H9 (cell line): ENCODE measurements around the gene HPCAL1. TPM values are rescaled to one million over a fixed set of nuclear protein-coding genes. Genes with fewer than 3 reads are reported as not detected.

Source experiments
- DNase-seq: peaks from one replicate; pipeline ENCODE4 v3.0.0-alpha.2; 2017
- H2AFZ ChIP-seq: one replicate; pipeline ENCODE4 v1.6.1; 2013; ENCODE audit warnings: mild to moderate bottlenecking, low read length, control low read depth, moderate library complexity
- H2AK5ac ChIP-seq: 2 replicates; pipeline ENCODE4 v1.6.1; 2013; ENCODE audit warnings: low read length, control low read depth, mixed read lengths; ENCODE audit not compliant: insufficient read length
- H2BK120ac ChIP-seq: one replicate; pipeline ENCODE4 v1.6.1; 2013; ENCODE audit warnings: low read depth, mild to moderate bottlenecking, low read length, control low read depth, inconsistent platforms; ENCODE audit not compliant: poor library complexity, severe bottlenecking
- H2BK12ac ChIP-seq: 2 replicates; pipeline ENCODE4 v1.6.1; 2013; ENCODE audit warnings: low read length, control low read depth, mixed read lengths, low read depth; ENCODE audit not compliant: insufficient read length
- H2BK15ac ChIP-seq: 2 replicates; pipeline ENCODE4 v1.6.1; 2013; ENCODE audit warnings: low read depth, low read length, control low read depth
- H2BK20ac ChIP-seq: one replicate; pipeline ENCODE4 v1.6.1; 2013; ENCODE audit warnings: low read depth, mild to moderate bottlenecking, low read length, control low read depth, inconsistent platforms; ENCODE audit not compliant: poor library complexity, severe bottlenecking
- H2BK5ac ChIP-seq: 2 replicates; pipeline ENCODE4 v1.6.1; 2013; ENCODE audit warnings: low read length, control low read depth, mixed read lengths; ENCODE audit not compliant: insufficient read length
- H3K14ac ChIP-seq: 2 replicates; pipeline ENCODE4 v1.6.1; 2013; ENCODE audit warnings: low read length, control low read depth; ENCODE audit not compliant: insufficient read depth
- H3K18ac ChIP-seq: 2 replicates; pipeline ENCODE4 v1.6.1; 2013; ENCODE audit warnings: low read depth, mild to moderate bottlenecking, mixed read lengths, low read length, control low read depth; ENCODE audit not compliant: insufficient read length
- H3K23ac ChIP-seq: 2 replicates; pipeline ENCODE4 v1.6.1; 2013; ENCODE audit warnings: low read length, control low read depth, mixed read lengths, low read depth; ENCODE audit not compliant: insufficient read length
- H3K23me2 ChIP-seq: 2 replicates; pipeline ENCODE4 v1.6.1; 2013; ENCODE audit warnings: low read depth, mild to moderate bottlenecking, mixed read lengths, low read length, control low read depth; ENCODE audit not compliant: insufficient read length, poor library complexity, severe bottlenecking
- H3K27ac ChIP-seq: 2 replicates; pipeline ENCODE4 v1.5.1; 2013; ENCODE audit warnings: low read length, control low read depth, mixed read lengths, low read depth; ENCODE audit not compliant: insufficient read length
- H3K27me3 ChIP-seq: 2 replicates; pipeline ENCODE4 v1.6.1; 2013; ENCODE audit warnings: low read length, control low read depth, inconsistent platforms; ENCODE audit not compliant: insufficient read depth
- H3K4ac ChIP-seq: 2 replicates; pipeline ENCODE4 v1.6.1; 2013; ENCODE audit warnings: low read depth, mild to moderate bottlenecking, control low read depth, inconsistent platforms, low read length, moderate library complexity
- H3K4me1 ChIP-seq: 2 replicates; pipeline ENCODE4 v1.6.1; 2013; ENCODE audit warnings: low read length, control low read depth, inconsistent platforms; ENCODE audit not compliant: insufficient read depth
- H3K4me2 ChIP-seq: 2 replicates; pipeline ENCODE4 v1.6.1; 2013; ENCODE audit warnings: low read length, control low read depth, mixed read lengths; ENCODE audit not compliant: insufficient read length, insufficient read depth
- H3K56ac ChIP-seq: 2 replicates; pipeline ENCODE4 v1.6.1; 2013; ENCODE audit warnings: low read depth, mild to moderate bottlenecking, mixed read lengths, low read length, control low read depth; ENCODE audit not compliant: insufficient read length
- H3K79me1 ChIP-seq: 2 replicates; pipeline ENCODE4 v1.6.1; 2013; ENCODE audit warnings: low read depth, mild to moderate bottlenecking, moderate library complexity, low read length, control low read depth, inconsistent platforms; ENCODE audit not compliant: insufficient read depth, poor library complexity, severe bottlenecking
- H3K79me2 ChIP-seq: 2 replicates; pipeline ENCODE4 v1.6.1; 2013; ENCODE audit warnings: low read length, control low read depth, inconsistent platforms; ENCODE audit not compliant: insufficient read depth
- H3K9ac ChIP-seq: 2 replicates; pipeline ENCODE4 v1.6.1; 2013; ENCODE audit warnings: low read length, control low read depth, mixed read lengths; ENCODE audit not compliant: insufficient read length; ENCODE audit errors: extremely low read depth
- H3K9me3 ChIP-seq: one replicate; pipeline ENCODE4 v1.6.1; 2013; ENCODE audit warnings: low read depth, low read length, inconsistent platforms; ENCODE audit not compliant: control insufficient read depth
- H3T11ph ChIP-seq: one replicate; pipeline ENCODE4 v1.6.1; 2013; ENCODE audit warnings: mild to moderate bottlenecking, low read length, control low read depth, inconsistent platforms
- H4K20me1 ChIP-seq: one replicate; pipeline ENCODE4 v1.6.1; 2013; ENCODE audit not compliant: control insufficient read depth, insufficient read length, insufficient read depth
- H4K5ac ChIP-seq: 2 replicates; pipeline ENCODE4 v1.6.1; 2013; ENCODE audit warnings: low read depth, mild to moderate bottlenecking, mixed read lengths, low read length, control low read depth; ENCODE audit not compliant: insufficient read length
- H4K8ac ChIP-seq: replicated peaks from 2 replicates; pipeline ENCODE4 v1.6.1; 2013; ENCODE audit warnings: low read length, control low read depth, mixed read lengths, low read depth; ENCODE audit not compliant: insufficient read length
- H4K91ac ChIP-seq: 2 replicates; pipeline ENCODE4 v1.6.1; 2013; ENCODE audit warnings: low read depth, mild to moderate bottlenecking, moderate library complexity, mixed read lengths, low read length, control low read depth; ENCODE audit not compliant: insufficient read length
- H3K27ac Mint-ChIP-seq, 3 experiments: 2 replicates in 2 of 3; 3 replicates in 1 of 3; pipeline ENCODE4 v1.8.0; 2020 to 2021; ENCODE audit warnings: mixed read lengths in 3 of 3, mild to moderate bottlenecking in 1 of 3, moderate library complexity in 1 of 3
- H3K27me3 Mint-ChIP-seq: 2 replicates; pipeline ENCODE4 v1.8.0; 2021; ENCODE audit warnings: low read depth, mild to moderate bottlenecking, moderate library complexity, mixed read lengths
- H3K36me3 Mint-ChIP-seq, 3 experiments: 2 replicates in 2 of 3; 3 replicates in 1 of 3; pipeline ENCODE4 v1.8.0; 2020 to 2021; ENCODE audit warnings: low read depth in 3 of 3, mixed read lengths in 3 of 3; ENCODE audit not compliant: insufficient read depth in 1 of 3
- H3K4me1 Mint-ChIP-seq, 2 experiments: 2 replicates each; pipeline ENCODE4 v1.8.0; 2020; ENCODE audit warnings: mixed read lengths in 2 of 2
- H3K4me3 Mint-ChIP-seq, 2 experiments: 2 replicates in 1 of 2; 3 replicates in 1 of 2; pipeline ENCODE4 v1.8.0; 2020 to 2021; ENCODE audit warnings: mild to moderate bottlenecking in 2 of 2, mixed read lengths in 2 of 2, moderate library complexity in 1 of 2
- H3K9me3 Mint-ChIP-seq, 2 experiments: 2 replicates in 1 of 2; 3 replicates in 1 of 2; pipeline ENCODE4 v1.8.0; 2020; ENCODE audit warnings: mild to moderate bottlenecking in 2 of 2, mixed read lengths in 2 of 2, moderate library complexity in 1 of 2
- WGBS: extraction: QIAGEN DNeasy Blood & Tissue Kit; methylation state at CpG from one replicate; pipeline ENCODE4 v1.1.7; 2013; ENCODE audit warnings: missing lambda C conversion rate, low lambda C conversion rate, mixed read lengths; ENCODE audit not compliant: insufficient read length; ENCODE audit errors: extremely low coverage; 5-methylcytosine and 5-hydroxymethylcytosine counted together
- total RNA-seq: library from RNA; stranded (reverse); gene quantifications from 2 replicates; pipeline ENCODE4 v1.2.1, GENCODE V29; 2021
- TF ChIP-seq, protein P1 (sequence below): fragments of 200-600 bp; sonication (generic); conservative IDR thresholded peaks from 3 replicates; pipeline ENCODE4 v1.8.0; 2021; ENCODE audit warnings: antibody characterized with exemption, mild to moderate bottlenecking

HPCAL1 gene
- total RNA-seq, 1 experiment from 2014 or later, result 4.7 TPM

DNA sequence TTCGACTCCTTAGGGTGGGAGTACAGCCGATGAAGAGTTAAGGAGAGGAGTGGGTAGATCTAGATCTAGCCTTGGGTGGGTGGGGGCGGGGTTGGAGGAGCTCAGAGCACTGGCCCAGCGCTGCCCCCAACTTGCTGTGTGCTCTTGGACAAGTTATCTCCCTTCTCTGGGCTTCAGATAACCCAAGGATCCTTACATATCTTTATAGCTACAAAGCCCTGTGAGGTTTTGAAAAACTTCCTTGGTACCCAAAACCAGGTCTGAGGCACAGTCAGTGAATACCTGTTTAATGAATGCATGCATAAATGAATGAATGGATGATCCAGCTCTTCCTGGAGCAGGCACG, 146.8 kb downstream of the HPCAL1 start:
- no CpG with 5 or more reads among the region's 5 CpGs for WGBS

More for the DNA sequence above, 146.8 kb downstream of the HPCAL1 start:
- Histone ChIP-seq H3K23ac (no peak overlapping the region), H3K4ac (no peak overlapping the region), H4K8ac (no peak overlapping the region), H2BK5ac (no peak overlapping the region), H4K91ac (no peak overlapping the region), H3K18ac (no peak overlapping the region), H3K23me2 (peaks cover 8% of the 10 kb centered on the region), H3K9ac (no peak overlapping the region), H4K20me1 (no peaks in the 10 kb centered on the region), H3K4me1 (no peaks in the 10 kb centered on the region; the same call in 1 of the 2 replicates), H3K27ac (no peak overlapping the region), H2BK20ac (no peak overlapping the region), H4K5ac (no peak overlapping the region), H3K14ac (no peak overlapping the region), H3K79me2 (peaks cover 4% of the 10 kb centered on the region; the same call in 1 of the 2 replicates), H2BK15ac (no peak overlapping the region), H3K27me3 (peaks cover 3% of the 10 kb centered on the region; the same call in 1 of the 2 replicates), H2AK5ac (no peak overlapping the region), H3K9me3 (no peaks in the 10 kb centered on the region), H3K4me2 (peak overlapping the region; percentile 54), H2BK120ac (no peak overlapping the region), H3K79me1 (no peaks in the 10 kb centered on the region), H3K56ac (no peak overlapping the region), H2BK12ac (no peak overlapping the region), H3T11ph (no peak overlapping the region), H2AFZ (no peak overlapping the region)
- Mint-ChIP-seq H3K27me3 (peaks cover 22% of the 10 kb centered on the region), H3K9me3 (no peaks in the 10 kb centered on the region), H3K27ac (no peak overlapping the region), H3K4me3 (peak overlapping the region; percentile 59 to 80), H3K4me1 (peaks cover 18 to 28% of the 10 kb centered on the region in 2 experiments), H3K36me3 (peaks cover 4 to 8% (median 6%) of the 10 kb centered on the region in 3 experiments)
- TF ChIP-seq, protein P1, sequence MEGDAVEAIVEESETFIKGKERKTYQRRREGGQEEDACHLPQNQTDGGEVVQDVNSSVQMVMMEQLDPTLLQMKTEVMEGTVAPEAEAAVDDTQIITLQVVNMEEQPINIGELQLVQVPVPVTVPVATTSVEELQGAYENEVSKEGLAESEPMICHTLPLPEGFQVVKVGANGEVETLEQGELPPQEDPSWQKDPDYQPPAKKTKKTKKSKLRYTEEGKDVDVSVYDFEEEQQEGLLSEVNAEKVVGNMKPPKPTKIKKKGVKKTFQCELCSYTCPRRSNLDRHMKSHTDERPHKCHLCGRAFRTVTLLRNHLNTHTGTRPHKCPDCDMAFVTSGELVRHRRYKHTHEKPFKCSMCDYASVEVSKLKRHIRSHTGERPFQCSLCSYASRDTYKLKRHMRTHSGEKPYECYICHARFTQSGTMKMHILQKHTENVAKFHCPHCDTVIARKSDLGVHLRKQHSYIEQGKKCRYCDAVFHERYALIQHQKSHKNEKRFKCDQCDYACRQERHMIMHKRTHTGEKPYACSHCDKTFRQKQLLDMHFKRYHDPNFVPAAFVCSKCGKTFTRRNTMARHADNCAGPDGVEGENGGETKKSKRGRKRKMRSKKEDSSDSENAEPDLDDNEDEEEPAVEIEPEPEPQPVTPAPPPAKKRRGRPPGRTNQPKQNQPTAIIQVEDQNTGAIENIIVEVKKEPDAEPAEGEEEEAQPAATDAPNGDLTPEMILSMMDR, result no peak
- DNase-seq, result no peak
